HEK293T (cell line): ENCODE data around the gene C14orf180.

Experiments used
- ARNT ChIP-seq: fragments of 450-650 bp; IDR thresholded peaks from 2 replicates; pipeline ENCODE4 v1.6.1; 2017; ENCODE audit warnings: mild to moderate bottlenecking
- BHLHE40 ChIP-seq: fragments of 450-650 bp; IDR thresholded peaks from 2 replicates; pipeline ENCODE4 v1.6.1; 2016; ENCODE audit warnings: mild to moderate bottlenecking, moderate library complexity, borderline replicate concordance
- ELF4 ChIP-seq: fragments of 450-650 bp; IDR thresholded peaks from 2 replicates; pipeline ENCODE4 v1.6.1; 2017; ENCODE audit warnings: antibody characterized with exemption
- FOXK2 ChIP-seq: fragments of 450-650 bp; IDR thresholded peaks from 2 replicates; pipeline ENCODE4 v1.6.1; 2016; ENCODE audit warnings: mild to moderate bottlenecking
- FOXM1 ChIP-seq: fragments of 450-650 bp; IDR thresholded peaks from 2 replicates; pipeline ENCODE4 v1.6.1; 2017; ENCODE audit warnings: mild to moderate bottlenecking, borderline replicate concordance
- HDGF ChIP-seq: fragments of 450-650 bp; IDR thresholded peaks from 2 replicates; pipeline ENCODE4 v1.6.1; 2017; ENCODE audit warnings: antibody characterized with exemption, borderline replicate concordance
- NFRKB ChIP-seq: fragments of 450-650 bp; IDR thresholded peaks from 2 replicates; pipeline ENCODE4 v1.6.1; 2016; ENCODE audit warnings: mild to moderate bottlenecking, moderate library complexity
- SP1 ChIP-seq: fragments of 450-650 bp; IDR thresholded peaks from 2 replicates; pipeline ENCODE4 v1.6.1; 2017
- SUZ12 ChIP-seq: fragments of 450-650 bp; IDR thresholded peaks from 2 replicates; pipeline ENCODE4 v1.6.1; 2016; ENCODE audit warnings: mild to moderate bottlenecking
- TARDBP ChIP-seq: fragments of 450-650 bp; IDR thresholded peaks from 2 replicates; pipeline ENCODE4 v1.6.1; 2016
- ZNF384 ChIP-seq: fragments of 450-650 bp; IDR thresholded peaks from 2 replicates; pipeline ENCODE4 v1.6.1; 2016

- TF ChIP-seq ARNT (no peak), BHLHE40 (no peak), SP1 (no peak), NFRKB (no peak), TARDBP (no peak), FOXK2 (no peak), ZNF384 (no peak), FOXM1 (no peak), SUZ12 (no peak), ELF4 (no peak), HDGF (no peak)
These were observed 15.6 kb downstream of the C14orf180 start for GRCh38 chr14:104595116-104595675.
